Testis (tissue), 2 donors: ENCODE data around the gene MCC.

Experiments
- POLR2A ChIP-seq: fragments of 450-650 bp; IDR thresholded peaks from one replicate; pipeline ENCODE4 v1.6.1; 2017; ENCODE audit warnings: antibody characterized with exemption, mild to moderate bottlenecking, moderate library complexity
- TF ChIP-seq, protein P1 (sequence below), 3 experiments: fragments of 450-650 bp in 2 of 3; fragments of 200-600 bp in 1 of 3; sonication (generic) in 1 of 3; IDR thresholded peaks; one replicate each; pipeline ENCODE4 v1.5.1; 2016 to 2019; ENCODE audit warnings: antibody characterized with exemption in 3 of 3, mild to moderate bottlenecking in 2 of 3, moderate library complexity in 1 of 3

DNA sequence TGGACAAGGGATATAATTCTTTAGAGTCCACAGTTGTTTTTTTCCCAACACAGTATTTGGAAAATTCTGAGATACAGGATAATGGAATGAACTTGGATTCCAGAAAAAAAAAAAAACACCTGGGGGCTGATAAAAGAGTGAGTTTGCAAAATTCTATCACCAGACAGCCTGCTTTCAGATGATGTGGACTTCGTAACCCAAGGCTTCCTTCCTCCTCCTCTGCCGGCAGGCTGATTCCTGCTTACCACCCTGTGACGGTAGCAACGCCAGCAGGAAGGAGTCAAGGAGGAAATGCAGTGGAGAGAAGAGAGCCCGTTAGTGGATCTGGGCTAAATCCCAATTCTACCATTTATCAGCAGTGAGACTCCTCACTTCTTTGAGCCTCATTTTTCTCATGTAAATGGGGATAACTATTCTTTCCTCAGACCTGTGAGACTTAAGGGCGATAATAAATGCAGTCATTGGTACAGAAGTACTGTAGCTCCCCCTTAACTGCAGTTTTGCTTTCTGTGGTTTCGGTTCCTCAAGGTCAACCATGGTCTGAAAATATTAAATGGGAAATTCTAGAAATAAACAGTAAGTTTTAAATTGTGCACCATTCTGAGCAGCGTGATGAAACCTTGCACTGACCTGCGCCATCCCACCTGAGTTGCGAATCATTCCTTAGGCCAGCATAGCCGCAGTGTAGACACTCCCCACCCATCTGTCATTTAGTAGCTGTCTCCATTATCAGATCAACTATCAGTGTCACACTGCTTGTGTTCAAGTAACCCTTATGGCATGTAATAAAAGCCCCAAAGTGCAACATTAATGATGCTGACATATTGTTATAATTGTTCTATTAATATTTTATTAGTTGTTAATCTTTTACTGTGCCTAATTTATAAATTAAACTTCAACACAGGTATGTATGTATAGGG lies 440.3 kb downstream of the MCC start:
- no peak for TF ChIP-seq POLR2A
- TF ChIP-seq, protein P1, sequence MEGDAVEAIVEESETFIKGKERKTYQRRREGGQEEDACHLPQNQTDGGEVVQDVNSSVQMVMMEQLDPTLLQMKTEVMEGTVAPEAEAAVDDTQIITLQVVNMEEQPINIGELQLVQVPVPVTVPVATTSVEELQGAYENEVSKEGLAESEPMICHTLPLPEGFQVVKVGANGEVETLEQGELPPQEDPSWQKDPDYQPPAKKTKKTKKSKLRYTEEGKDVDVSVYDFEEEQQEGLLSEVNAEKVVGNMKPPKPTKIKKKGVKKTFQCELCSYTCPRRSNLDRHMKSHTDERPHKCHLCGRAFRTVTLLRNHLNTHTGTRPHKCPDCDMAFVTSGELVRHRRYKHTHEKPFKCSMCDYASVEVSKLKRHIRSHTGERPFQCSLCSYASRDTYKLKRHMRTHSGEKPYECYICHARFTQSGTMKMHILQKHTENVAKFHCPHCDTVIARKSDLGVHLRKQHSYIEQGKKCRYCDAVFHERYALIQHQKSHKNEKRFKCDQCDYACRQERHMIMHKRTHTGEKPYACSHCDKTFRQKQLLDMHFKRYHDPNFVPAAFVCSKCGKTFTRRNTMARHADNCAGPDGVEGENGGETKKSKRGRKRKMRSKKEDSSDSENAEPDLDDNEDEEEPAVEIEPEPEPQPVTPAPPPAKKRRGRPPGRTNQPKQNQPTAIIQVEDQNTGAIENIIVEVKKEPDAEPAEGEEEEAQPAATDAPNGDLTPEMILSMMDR (IDR thresholded peaks at IDR 0.05) = no peak
